MV-4-11 (cell line): Measurements from ENCODE around the gene CAPS.

ENCODE experiments used
- DNase-seq: peaks from one replicate; lab custom pipeline; 2025; lab: John Stamatoyannopoulos, UW

CAPS gene

DNA sequence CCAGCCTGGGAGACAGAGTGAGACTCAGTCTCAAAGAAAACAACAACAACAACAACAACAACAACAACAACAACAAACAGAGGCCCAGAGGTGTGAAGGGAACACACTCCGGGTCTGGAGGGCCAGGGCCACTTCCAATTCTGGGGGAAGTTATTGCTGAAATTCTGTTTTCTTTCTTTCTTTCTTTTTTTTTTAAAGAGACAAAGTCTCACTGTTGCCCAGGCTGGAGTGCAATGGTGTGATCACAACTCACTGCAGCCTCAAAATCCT is 3.5 kb upstream of the CAPS start:
- DNase-seq = no peak

DNA sequence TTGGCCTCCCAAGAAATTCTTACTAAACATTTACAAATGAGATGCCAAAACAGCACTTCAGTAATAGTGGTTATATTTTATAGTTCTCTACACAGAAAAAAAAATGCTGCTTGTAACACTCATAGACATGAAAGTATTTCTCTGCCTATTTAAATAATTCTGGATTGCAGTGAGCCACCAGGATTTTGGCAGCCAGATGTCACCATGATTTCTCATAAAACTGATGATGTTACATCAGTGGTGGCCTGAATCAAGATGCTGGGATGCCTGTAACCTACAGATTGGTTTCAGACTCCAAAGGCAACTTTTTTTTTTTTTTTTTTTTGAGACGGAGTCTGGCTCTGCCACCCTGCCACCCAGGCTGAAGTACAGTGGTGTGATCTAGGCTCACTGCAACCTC is 2.7 kb upstream of the CAPS start:
- no peak for DNase-seq

- no peak for DNase-seq
Measured at GRCh38 chr19:5914358-5914774, 312 bp downstream of the CAPS start.

GRCh38 chr19:5914946-5915781 is 1.1 kb downstream of the CAPS start:
- no peak for DNase-seq

GRCh38 chr19:5915782-5916165 is 1.7 kb downstream of the CAPS start:
- no peak for DNase-seq

DNA sequence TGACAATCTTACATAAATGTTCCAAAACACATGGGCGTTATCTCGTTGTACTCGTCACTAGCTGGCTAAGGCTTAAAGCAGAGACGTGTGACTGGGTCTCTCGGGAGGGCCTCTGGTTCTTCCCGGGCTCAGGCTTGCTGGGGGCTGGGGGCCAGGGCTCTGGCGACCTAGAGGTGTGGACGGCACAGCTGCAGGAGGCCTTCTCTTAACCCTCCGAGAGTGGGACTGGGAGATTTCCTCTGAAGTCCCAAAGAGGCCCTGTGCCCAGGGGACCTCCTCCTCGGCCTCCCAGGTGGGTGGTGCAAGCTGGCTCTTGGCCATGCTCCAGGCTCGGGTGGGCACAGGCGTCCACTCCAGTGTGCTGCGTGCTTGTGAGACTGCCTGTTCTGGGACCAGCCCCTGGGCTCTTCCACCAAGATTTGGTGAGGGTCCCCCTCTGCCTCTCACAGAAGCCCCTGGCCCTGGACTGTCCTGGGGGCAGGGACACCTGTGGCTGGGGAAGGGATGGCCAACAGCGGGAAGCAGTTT is 2.2 kb downstream of the CAPS start:
- no peak for DNase-seq

GRCh38 chr19:5917431-5918107 is 3.5 kb downstream of the CAPS start:
- no peak for DNase-seq

- DNase-seq = no peak
Measured at GRCh38 chr19:5918463-5919079, 4.5 kb downstream of the CAPS start.

- DNase-seq = no peak
Measured at GRCh38 chr19:5921516-5922160, 7.6 kb downstream of the CAPS start.

DNA sequence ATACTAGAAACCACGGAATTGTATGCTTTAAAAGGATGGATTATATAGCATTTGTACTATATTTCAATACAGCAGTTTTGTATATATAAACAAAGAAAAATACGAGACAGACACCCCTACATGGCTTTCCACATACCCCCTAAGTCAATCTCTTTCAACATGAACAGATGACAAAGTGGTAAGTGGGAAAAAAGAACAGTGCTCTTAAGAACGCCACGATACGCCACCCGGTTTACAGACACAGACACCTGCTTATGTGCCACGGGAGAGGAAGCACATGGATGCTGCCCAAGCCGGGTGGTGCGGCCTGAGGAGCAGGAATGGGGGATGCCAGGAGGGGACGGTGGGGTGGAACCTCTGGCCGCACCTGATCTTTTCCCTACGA is 8.1 kb downstream of the CAPS start:
- DNase-seq = no peak

DNA sequence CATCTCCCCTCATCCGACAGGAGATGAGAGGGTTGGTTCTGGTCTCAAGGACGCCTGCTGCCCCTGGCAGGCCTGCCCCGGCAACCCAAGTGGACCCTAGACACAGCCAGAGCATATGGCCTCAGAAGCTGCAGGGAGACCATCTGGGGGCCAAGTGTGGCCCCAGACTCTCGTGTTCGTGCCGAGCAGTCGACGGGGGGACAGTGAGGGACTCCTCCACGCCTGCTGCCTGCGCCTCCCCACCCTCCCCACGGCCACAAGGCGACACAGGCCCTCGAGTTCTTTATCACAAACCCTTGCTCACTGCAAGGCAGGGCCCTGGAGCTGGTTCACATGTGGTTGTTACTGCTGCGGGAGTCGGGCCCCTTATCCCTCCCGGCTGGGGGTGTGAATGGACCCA is 9.3 kb downstream of the CAPS start:
- no peak for DNase-seq

DNA sequence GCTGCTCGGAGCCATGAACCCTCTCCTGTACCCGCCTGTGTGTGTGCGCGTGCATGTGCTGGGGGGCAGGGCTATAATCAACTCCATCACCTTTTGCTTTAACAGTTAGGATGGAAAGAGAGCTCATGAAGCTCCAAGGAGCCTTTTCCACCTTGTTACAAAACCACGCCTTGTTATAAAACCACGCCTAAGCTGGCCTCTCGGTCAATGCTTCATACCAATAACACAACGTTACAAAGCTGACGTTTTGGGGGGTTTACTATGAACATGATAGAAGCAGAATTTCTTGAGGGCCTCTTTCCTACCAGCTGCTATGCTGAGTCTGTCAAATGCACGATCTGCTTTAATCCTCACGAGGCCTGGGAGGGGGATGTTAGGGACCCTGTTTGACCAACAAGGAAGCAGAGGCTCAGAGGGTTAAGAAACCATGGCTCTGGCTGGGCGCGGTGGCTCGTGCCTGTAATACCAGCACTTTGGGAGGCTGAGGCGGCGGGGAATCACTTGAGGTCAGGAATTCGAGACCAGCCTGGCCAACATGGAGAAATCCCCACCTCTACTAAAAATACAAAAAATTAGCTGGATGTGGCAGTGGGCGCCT is 11.9 kb downstream of the CAPS start:
- no peak for DNase-seq

DNA sequence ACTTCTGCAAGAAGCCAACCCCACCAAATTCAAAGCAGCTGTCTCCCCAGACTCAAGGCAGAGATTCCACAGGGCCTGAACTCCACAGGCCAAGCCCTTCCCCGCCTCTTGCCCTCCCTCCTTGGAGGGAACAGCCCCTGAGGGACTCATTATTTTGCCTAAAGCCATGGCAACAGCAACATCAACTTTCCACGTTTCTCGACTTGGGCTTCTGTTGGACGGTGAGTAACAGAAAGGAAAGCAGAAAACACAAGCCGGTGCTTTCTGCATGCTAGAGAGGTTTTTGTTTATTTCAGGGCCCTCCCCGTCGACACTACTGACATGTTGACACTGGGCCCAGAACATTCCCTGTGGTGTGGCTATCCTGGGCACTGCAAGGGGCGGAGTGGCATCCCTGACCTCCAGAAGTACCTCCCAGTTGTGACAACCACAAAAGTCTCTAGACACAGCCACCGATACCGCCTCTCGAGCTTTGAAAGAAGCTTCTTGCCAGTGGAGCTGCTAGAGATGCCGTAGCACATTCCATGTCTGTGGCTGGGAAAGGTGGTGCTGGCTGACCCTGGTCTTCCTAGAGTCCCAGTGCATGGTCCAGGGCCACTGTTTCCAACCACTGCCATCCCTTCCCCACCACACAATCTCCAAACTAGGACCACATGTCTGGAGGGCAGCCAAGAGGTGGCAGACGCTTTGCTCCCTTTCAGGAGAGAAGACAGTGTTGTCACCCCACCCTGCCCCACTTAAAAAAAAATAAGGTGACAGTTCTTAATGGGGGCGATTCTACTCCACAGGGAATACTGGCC is 12.8 kb downstream of the CAPS start:
- DNase-seq = no peak

- DNase-seq = peak; percentile 39
Measured at GRCh38 chr19:5927441-5927821, 13.4 kb downstream of the CAPS start.

GRCh38 chr19:5929179-5929578 is 15.1 kb downstream of the CAPS start:
- DNase-seq = no peak

- no peak for DNase-seq
Measured at GRCh38 chr19:5929625-5930024, 15.6 kb downstream of the CAPS start.

DNA sequence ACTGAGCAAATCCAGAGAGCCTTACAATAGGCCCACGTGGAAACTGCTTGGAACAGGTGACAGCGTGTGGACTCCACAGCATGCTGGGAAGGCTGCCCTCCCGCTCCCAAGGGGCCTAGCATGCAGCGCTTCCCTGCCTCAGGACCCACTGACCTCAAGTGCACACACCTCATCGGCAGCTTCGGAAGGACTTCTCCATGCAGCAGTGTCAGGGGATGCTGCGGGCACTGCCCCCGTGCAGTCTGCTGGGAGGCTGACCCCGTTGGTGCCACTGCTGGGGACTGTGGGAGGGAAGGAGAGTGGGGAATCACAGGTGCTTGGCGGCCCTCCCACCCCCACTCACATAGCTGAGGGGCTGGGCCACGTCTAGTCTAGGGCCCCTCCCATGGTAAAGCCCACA is 17.2 kb downstream of the CAPS start:
- DNase-seq = no peak

DNA sequence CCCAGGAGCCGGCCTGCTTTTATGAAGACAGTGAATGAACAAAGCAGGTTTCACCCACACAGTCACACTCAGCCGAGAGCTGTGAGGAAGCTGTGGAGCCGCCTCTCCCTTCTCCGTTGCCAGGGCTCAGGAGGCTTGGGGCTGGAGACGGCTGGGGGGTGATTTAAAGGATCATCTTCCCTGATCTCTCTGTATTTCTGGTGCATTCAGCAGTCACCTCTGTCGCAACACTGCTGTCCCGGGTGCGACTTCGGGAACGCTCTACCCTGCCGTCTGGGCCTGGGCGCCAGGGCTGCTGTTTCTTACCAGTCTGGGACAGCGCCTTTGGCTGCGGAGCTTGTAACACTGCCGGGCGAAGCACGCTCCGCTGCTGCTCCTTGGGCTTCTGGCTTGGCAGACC is 18.1 kb downstream of the CAPS start:
- DNase-seq = no peak

- DNase-seq = no peak
Measured at GRCh38 chr19:5932609-5933262, 18.7 kb downstream of the CAPS start.

DNA sequence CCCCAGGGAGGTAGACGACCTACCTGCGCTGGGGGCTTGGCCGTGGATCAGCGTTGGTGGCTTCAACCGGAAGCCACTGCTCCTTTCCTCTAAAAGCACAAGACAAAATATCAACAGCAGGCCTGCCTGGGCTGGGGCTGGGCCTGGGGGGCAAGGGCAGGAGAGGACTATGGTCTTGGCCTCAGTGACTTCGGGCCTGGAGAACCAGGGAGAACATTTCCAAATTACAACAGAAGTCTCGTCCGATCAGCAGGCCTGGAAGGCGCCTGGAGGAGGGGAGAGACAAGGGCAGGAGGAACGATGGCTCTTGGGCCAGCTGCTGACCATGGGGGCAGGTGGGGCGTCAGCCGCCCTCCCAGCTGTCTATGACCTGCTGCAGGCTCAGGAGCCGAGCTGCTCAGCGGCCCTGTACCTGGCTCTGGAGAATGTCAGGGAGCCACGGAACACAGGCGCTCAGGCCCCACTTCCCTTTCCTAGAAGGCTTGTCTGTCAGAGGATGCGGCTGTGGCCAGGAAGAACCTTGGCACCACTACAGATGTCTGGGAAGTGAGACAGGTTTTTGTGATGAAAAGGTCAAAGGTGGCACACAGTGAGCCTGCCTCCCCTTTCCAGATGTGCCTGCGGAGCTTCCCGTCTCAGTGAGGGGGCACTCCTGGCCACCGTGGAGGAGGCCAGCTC is 19.5 kb downstream of the CAPS start:
- no peak for DNase-seq

DNA sequence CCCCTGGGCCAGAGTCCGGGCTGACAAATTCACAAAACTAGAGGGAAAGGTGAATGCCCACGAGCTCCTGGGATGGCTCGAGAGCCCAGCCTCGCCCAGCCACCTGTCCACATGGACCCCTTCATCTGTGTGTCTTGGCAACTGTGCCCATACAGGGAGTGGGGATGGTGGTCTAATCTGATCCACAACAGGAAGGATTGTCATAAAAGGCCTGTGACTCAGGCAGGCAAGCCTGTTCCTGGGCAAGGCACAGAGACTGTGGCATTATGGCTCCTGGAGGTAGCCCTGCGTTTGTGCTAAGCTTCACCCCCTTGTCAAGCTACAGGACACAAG is 20.0 kb downstream of the CAPS start:
- DNase-seq = no peak
